HEK293 (cell line): ENCODE data around the gene ERAL1.

Experiments used
- GLIS2 ChIP-seq: fragments of 450-650 bp; formaldehyde crosslinking; IDR thresholded peaks from 2 replicates; pipeline ENCODE4 v1.5.1; 2016; ENCODE audit warnings: missing biosample characterization, missing genetic modification characterization
- KLF1 ChIP-seq: fragments of 450-650 bp; formaldehyde crosslinking; IDR thresholded peaks from 2 replicates; pipeline ENCODE4 v1.5.1; 2016; ENCODE audit warnings: missing biosample characterization, missing genetic modification characterization
- MYNN ChIP-seq: fragments of 450-650 bp; formaldehyde crosslinking; IDR thresholded peaks from 2 replicates; pipeline ENCODE4 v1.5.1; 2016; ENCODE audit warnings: missing biosample characterization, missing genetic modification characterization, borderline replicate concordance
- MZF1 ChIP-seq: fragments of 450-650 bp; formaldehyde crosslinking; IDR thresholded peaks from 2 replicates; pipeline ENCODE4 v1.5.1; 2017; ENCODE audit warnings: missing biosample characterization, missing genetic modification characterization, borderline replicate concordance
- OSR2 ChIP-seq: fragments of 450-650 bp; formaldehyde crosslinking; IDR thresholded peaks from 2 replicates; pipeline ENCODE4 v1.5.1; 2016; ENCODE audit warnings: missing biosample characterization, missing genetic modification characterization
- REPIN1 ChIP-seq: fragments of 450-650 bp; formaldehyde crosslinking; IDR thresholded peaks from 2 replicates; pipeline ENCODE4 v1.5.1; 2017; ENCODE audit warnings: missing biosample characterization, missing genetic modification characterization, low read depth
- ZFP37 ChIP-seq: fragments of 450-650 bp; formaldehyde crosslinking; IDR thresholded peaks from 2 replicates; pipeline ENCODE4 v1.5.1; 2016; ENCODE audit warnings: missing biosample characterization, missing genetic modification characterization
- ZNF112 ChIP-seq: fragments of 450-650 bp; formaldehyde crosslinking; IDR thresholded peaks from 2 replicates; pipeline ENCODE4 v1.5.0; 2017; ENCODE audit warnings: missing biosample characterization, missing genetic modification characterization
- ZNF155 ChIP-seq: fragments of 450-650 bp; formaldehyde crosslinking; IDR thresholded peaks from 2 replicates; pipeline ENCODE4 v1.5.1; 2016; ENCODE audit warnings: missing biosample characterization, missing genetic modification characterization
- ZNF16 ChIP-seq: fragments of 450-650 bp; formaldehyde crosslinking; IDR thresholded peaks from 2 replicates; pipeline ENCODE4 v1.5.1; 2016; ENCODE audit warnings: low read depth, missing biosample characterization, missing genetic modification characterization
- ZNF19 ChIP-seq: fragments of 450-650 bp; formaldehyde crosslinking; IDR thresholded peaks from 2 replicates; pipeline ENCODE4; 2016; ENCODE audit warnings: missing biosample characterization, missing genetic modification characterization, low read depth
- ZNF221 ChIP-seq: fragments of 450-650 bp; formaldehyde crosslinking; IDR thresholded peaks from 2 replicates; pipeline ENCODE4 v1.5.1; 2017; ENCODE audit warnings: missing biosample characterization, missing genetic modification characterization, borderline replicate concordance
- ZNF354C ChIP-seq: fragments of 450-650 bp; formaldehyde crosslinking; IDR thresholded peaks from 2 replicates; pipeline ENCODE4 v1.5.1; 2016; ENCODE audit warnings: missing biosample characterization, missing genetic modification characterization, low read depth, borderline replicate concordance
- ZNF423 ChIP-seq: fragments of 450-650 bp; formaldehyde crosslinking; IDR thresholded peaks from 2 replicates; pipeline ENCODE4 v1.5.1; 2016; ENCODE audit warnings: missing biosample characterization, missing genetic modification characterization
- ZNF510 ChIP-seq: fragments of 450-650 bp; formaldehyde crosslinking; IDR thresholded peaks from 2 replicates; pipeline ENCODE4 v1.5.1; 2018; ENCODE audit warnings: mild to moderate bottlenecking, missing genetic modification characterization, missing biosample characterization; ENCODE audit not compliant: insufficient replicate concordance
- ZNF530 ChIP-seq: fragments of 450-650 bp; formaldehyde crosslinking; IDR thresholded peaks from 2 replicates; pipeline ENCODE4 v1.5.1; 2016; ENCODE audit warnings: low read depth, missing biosample characterization, missing genetic modification characterization
- ZNF555 ChIP-seq: fragments of 450-650 bp; formaldehyde crosslinking; conservative IDR thresholded peaks from 2 replicates; pipeline ENCODE4 v1.5.1; 2017; ENCODE audit warnings: missing biosample characterization, mild to moderate bottlenecking, missing genetic modification characterization, inconsistent platforms
- ZNF571 ChIP-seq: fragments of 450-650 bp; formaldehyde crosslinking; IDR thresholded peaks from 2 replicates; pipeline ENCODE4 v1.5.0; 2017; ENCODE audit warnings: missing biosample characterization, missing genetic modification characterization
- ZNF707 ChIP-seq: fragments of 450-650 bp; formaldehyde crosslinking; IDR thresholded peaks from 2 replicates; pipeline ENCODE4 v1.5.1; 2016; ENCODE audit warnings: missing biosample characterization, missing genetic modification characterization
- ZNF785 ChIP-seq: fragments of 450-650 bp; formaldehyde crosslinking; IDR thresholded peaks from 2 replicates; pipeline ENCODE4 v1.5.1; 2016; ENCODE audit warnings: missing biosample characterization, missing genetic modification characterization
- ZSCAN5A ChIP-seq: fragments of 450-650 bp; formaldehyde crosslinking; IDR thresholded peaks from 2 replicates; pipeline ENCODE4 v1.5.1; 2016; ENCODE audit warnings: missing biosample characterization, missing genetic modification characterization
- ZXDB ChIP-seq: fragments of 450-650 bp; formaldehyde crosslinking; IDR thresholded peaks from 2 replicates; pipeline ENCODE4 v1.5.1; 2016; ENCODE audit warnings: missing biosample characterization, missing genetic modification characterization
- TF ChIP-seq, protein P1 (sequence below): fragments of 450-650 bp; formaldehyde crosslinking; IDR thresholded peaks from 2 replicates; pipeline ENCODE4 v1.5.1; 2016; ENCODE audit warnings: missing biosample characterization, missing genetic modification characterization
- TF ChIP-seq, protein P2 (sequence below): fragments of 450-650 bp; formaldehyde crosslinking; IDR thresholded peaks from 2 replicates; pipeline ENCODE4 v1.5.1; 2016; ENCODE audit warnings: missing biosample characterization, missing genetic modification characterization, borderline replicate concordance
- TF ChIP-seq, protein P3 (sequence below): fragments of 450-650 bp; formaldehyde crosslinking; IDR thresholded peaks from 2 replicates; pipeline ENCODE4 v1.5.1; 2017; ENCODE audit warnings: missing biosample characterization, missing genetic modification characterization
- TF ChIP-seq, protein P4 (sequence below): fragments of 450-650 bp; formaldehyde crosslinking; IDR thresholded peaks from 2 replicates; pipeline ENCODE4 v1.5.1; 2016; ENCODE audit warnings: missing biosample characterization, missing genetic modification characterization

The ERAL1 gene

GRCh38 chr17:28842282-28843012, 12.4 kb upstream of the ERAL1 start, which contains the start of gene FAM222B (continued):
- TF ChIP-seq ZNF155 (tag by site-specific recombination) (no peak), ZNF707 (tag by site-specific recombination) (no peak), ZNF16 (tag by site-specific recombination) (no peak), MZF1 (tag by site-specific recombination) (no peak), ZXDB (tag by site-specific recombination) (peak; percentile 68; the same call in 1 of the 2 replicates), ZNF571 (tag by site-specific recombination) (no peak), ZFP37 (tag by site-specific recombination) (peak; percentile 80), GLIS2 (tag by site-specific recombination) (peak; percentile 75), ZNF221 (tag by site-specific recombination) (no peak), REPIN1 (no peak), ZNF785 (tag by site-specific recombination) (0 out of 2 replicates have a peak, but pooled peaks have one; percentile 86), ZNF112 (tag by site-specific recombination) (no peak), ZNF555 (tag by site-specific recombination) (no peak), OSR2 (tag by site-specific recombination) (no peak), KLF1 (peak; percentile 54; the same call in 1 of the 2 replicates), ZNF423 (tag by site-specific recombination) (no peak), ZNF530 (tag by site-specific recombination) (no peak), ZNF19 (tag by site-specific recombination) (no peak), MYNN (tag by site-specific recombination) (no peak), ZSCAN5A (peak; percentile 86; the same call in 1 of the 2 replicates), ZNF354C (no peak), ZNF510 (tag by site-specific recombination) (no peak)
- TF ChIP-seq, protein P1, sequence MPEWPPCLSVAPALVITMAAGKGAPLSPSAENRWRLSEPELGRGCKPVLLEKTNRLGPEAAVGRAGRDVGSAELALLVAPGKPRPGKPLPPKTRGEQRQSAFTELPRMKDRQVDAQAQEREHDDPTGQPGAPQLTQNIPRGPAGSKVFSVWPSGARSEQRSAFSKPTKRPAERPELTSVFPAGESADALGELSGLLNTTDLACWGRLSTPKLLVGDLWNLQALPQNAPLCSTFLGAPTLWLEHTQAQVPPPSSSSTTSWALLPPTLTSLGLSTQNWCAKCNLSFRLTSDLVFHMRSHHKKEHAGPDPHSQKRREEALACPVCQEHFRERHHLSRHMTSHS (tag by site-specific recombination), result no peak
- TF ChIP-seq, protein P2, sequence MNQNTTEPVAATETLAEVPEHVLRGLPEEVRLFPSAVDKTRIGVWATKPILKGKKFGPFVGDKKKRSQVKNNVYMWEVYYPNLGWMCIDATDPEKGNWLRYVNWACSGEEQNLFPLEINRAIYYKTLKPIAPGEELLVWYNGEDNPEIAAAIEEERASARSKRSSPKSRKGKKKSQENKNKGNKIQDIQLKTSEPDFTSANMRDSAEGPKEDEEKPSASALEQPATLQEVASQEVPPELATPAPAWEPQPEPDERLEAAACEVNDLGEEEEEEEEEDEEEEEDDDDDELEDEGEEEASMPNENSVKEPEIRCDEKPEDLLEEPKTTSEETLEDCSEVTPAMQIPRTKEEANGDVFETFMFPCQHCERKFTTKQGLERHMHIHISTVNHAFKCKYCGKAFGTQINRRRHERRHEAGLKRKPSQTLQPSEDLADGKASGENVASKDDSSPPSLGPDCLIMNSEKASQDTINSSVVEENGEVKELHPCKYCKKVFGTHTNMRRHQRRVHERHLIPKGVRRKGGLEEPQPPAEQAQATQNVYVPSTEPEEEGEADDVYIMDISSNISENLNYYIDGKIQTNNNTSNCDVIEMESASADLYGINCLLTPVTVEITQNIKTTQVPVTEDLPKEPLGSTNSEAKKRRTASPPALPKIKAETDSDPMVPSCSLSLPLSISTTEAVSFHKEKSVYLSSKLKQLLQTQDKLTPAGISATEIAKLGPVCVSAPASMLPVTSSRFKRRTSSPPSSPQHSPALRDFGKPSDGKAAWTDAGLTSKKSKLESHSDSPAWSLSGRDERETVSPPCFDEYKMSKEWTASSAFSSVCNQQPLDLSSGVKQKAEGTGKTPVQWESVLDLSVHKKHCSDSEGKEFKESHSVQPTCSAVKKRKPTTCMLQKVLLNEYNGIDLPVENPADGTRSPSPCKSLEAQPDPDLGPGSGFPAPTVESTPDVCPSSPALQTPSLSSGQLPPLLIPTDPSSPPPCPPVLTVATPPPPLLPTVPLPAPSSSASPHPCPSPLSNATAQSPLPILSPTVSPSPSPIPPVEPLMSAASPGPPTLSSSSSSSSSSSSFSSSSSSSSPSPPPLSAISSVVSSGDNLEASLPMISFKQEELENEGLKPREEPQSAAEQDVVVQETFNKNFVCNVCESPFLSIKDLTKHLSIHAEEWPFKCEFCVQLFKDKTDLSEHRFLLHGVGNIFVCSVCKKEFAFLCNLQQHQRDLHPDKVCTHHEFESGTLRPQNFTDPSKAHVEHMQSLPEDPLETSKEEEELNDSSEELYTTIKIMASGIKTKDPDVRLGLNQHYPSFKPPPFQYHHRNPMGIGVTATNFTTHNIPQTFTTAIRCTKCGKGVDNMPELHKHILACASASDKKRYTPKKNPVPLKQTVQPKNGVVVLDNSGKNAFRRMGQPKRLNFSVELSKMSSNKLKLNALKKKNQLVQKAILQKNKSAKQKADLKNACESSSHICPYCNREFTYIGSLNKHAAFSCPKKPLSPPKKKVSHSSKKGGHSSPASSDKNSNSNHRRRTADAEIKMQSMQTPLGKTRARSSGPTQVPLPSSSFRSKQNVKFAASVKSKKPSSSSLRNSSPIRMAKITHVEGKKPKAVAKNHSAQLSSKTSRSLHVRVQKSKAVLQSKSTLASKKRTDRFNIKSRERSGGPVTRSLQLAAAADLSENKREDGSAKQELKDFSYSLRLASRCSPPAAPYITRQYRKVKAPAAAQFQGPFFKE, result no peak
- TF ChIP-seq, protein P3, sequence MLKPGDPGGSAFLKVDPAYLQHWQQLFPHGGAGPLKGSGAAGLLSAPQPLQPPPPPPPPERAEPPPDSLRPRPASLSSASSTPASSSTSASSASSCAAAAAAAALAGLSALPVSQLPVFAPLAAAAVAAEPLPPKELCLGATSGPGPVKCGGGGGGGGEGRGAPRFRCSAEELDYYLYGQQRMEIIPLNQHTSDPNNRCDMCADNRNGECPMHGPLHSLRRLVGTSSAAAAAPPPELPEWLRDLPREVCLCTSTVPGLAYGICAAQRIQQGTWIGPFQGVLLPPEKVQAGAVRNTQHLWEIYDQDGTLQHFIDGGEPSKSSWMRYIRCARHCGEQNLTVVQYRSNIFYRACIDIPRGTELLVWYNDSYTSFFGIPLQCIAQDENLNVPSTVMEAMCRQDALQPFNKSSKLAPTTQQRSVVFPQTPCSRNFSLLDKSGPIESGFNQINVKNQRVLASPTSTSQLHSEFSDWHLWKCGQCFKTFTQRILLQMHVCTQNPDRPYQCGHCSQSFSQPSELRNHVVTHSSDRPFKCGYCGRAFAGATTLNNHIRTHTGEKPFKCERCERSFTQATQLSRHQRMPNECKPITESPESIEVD, result no peak
- TF ChIP-seq, protein P4, sequence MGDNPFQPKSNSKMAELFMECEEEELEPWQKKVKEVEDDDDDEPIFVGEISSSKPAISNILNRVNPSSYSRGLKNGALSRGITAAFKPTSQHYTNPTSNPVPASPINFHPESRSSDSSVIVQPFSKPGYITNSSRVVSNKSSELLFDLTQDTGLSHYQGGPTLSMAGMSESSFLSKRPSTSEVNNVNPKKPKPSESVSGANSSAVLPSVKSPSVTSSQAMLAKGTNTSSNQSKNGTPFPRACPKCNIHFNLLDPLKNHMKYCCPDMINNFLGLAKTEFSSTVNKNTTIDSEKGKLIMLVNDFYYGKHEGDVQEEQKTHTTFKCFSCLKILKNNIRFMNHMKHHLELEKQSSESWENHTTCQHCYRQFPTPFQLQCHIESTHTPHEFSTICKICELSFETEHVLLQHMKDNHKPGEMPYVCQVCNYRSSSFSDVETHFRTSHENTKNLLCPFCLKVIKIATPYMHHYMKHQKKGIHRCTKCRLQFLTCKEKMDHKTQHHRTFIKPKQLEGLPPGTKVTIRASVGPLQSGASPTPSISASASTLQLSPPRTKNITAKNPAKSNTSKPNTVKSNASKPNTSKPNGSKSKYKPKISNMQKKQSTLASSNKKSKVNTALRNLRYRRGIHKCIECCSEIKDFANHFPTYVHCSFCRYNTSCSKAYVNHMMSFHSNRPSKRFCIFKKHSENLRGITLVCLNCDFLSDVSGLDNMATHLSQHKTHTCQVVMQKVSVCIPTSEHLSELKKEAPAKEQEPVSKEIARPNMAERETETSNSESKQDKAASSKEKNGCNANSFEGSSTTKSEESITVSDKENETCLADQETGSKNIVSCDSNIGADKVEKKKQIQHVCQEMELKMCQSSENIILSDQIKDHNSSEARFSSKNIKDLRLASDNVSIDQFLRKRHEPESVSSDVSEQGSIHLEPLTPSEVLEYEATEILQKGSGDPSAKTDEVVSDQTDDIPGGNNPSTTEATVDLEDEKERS (tag by site-specific recombination), result 0 out of 2 replicates have a peak, but pooled peaks have one; percentile 63
